Suprapubic skin (tissue), 4 donors: Measurements from ENCODE around the gene SMLR1.
A peak's percentile ranks its signal among the peaks of the same experiment; 100 is the strongest.

ENCODE experiments used
- CTCF ChIP-seq, 2 donors: fragments of 200-600 bp in 1 of 2; fragments of 450-650 bp in 1 of 2; sonication (generic) in 1 of 2; IDR thresholded peaks; one replicate each; pipeline ENCODE4 v1.5.1; 2016 to 2019; ENCODE audit warnings: antibody characterized with exemption in 2 of 2, mild to moderate bottlenecking in 1 of 2, moderate library complexity in 1 of 2
- POLR2A ChIP-seq, 2 donors: fragments of 450-650 bp; IDR thresholded peaks; one replicate each; pipeline ENCODE4 v1.6.1; 2017; ENCODE audit warnings: antibody characterized with exemption in 2 of 2, mild to moderate bottlenecking in 2 of 2, moderate library complexity in 2 of 2
- POLR2AphosphoS5 ChIP-seq, 3 donors: sonication (generic); formaldehyde crosslinking; IDR thresholded peaks; one replicate each; pipeline ENCODE4 v1.6.1; 2017; ENCODE audit warnings: antibody characterized with exemption in 3 of 3

- peak; percentile 44 to 79 for TF ChIP-seq CTCF (IDR thresholded peaks at IDR 0.05)
- TF ChIP-seq POLR2A (IDR thresholded peaks at IDR 0.05): no peak
- TF ChIP-seq POLR2AphosphoS5 (IDR thresholded peaks at IDR 0.05): no peak
Measured at GRCh38 chr6:130872250-130873095, 45.3 kb downstream of the SMLR1 start.
